Hematopoietic multipotent progenitor cell (in vitro differentiated cells): ENCODE data around the gene RTBDN. TPM values are rescaled to one million over a fixed set of nuclear protein-coding genes. Genes with fewer than 3 reads are reported as not detected.

Experiments used
- DNase-seq, 3 donors: peaks; one replicate each; pipeline ENCODE4 v3.0.0-alpha.2; 2011 to 2015; ENCODE audit warnings: low read depth in 2 of 3, low spot score in 2 of 3
- total RNA-seq: library from RNA; depleted of rRNA; stranded (reverse); fragments of >200 nt; gene quantifications from one replicate; pipeline ENCODE4 v1.2.3, GENCODE V29; 2012

The RTBDN gene
- total RNA-seq, 1 donor: not detected

DNA sequence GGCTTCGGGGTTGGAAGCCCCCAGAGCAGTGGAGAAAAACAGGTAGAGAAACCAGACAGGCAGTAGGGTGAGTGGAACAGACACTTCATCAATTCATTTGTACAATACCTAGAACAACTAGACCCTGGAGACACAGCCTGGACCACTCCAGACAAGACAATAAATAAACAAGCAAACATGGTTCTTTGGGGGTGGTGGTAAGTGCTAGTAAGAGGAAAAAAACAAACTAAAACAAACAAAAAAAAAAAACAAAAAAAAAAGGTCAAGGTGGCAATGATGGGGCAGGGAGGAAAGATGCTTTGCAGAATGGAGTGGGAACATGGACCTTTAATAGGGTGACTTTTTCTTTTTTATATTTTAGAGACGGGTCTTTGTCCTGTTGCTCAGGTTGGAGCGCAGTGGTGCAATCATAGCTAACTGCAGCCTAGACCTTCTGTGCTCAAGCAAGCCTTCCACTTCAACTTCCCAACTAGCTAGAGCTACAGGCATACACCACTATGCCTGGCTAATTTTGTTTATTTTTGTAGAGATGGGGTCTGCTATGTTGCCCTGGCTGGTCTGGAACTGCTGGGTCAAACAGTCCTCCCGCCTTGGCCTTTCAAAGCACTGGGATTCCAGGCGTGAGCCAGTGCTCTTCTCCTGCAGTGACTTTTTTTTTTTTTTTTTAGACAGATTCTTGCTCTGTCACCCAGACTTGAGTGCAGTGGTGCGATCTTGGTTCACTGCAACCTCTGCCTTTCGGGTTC lies 40.0 kb downstream of the RTBDN start:
- DNase-seq: no peak

DNA sequence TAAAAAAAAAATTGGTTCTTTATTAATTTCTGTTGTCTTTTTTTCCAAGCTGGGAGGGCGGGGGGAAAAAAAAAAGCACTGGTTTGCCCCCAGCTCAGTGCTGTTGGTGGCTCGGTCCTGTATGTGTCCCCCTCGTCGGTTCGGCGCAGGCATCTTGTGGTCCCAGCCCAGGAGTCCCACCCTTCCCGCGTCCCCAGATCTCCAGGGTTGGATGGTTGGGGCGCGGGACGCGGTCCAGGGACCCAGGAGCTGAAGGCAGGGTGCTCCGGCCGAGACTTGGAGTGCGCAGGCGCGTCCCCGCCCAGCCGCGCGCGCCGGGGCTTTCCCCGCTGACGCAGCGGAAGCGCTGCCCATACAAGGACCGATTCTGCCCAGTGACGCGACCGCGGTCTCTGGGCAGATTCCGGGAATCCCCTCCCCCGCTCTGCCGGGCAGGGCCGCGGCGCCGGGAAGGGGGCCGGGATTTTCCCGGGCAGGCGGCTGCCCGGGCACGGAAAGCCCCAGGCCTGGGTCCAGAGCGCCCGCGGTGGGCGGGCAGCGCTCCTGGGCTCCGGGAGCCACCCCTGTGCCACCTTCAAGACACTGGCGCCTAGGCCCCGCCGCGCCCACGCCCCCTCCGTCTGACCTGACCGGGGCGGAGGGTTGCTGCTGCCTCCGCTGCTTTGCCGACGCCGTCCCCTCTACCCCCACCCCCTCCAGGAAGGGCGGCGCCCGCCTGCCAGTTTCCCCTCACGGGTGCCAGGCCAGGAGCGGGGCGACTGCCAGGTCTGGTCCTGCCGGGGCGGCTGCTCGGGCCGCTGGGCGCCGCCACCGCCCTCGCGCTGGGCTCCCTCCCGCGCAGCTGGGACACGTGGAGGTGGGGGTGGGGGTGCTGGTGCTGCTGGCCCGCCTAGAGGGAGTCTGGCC lies 40.8 kb downstream of the RTBDN start:
- DNase-seq: peak; percentile 96 to 97 (median 97)

DNA sequence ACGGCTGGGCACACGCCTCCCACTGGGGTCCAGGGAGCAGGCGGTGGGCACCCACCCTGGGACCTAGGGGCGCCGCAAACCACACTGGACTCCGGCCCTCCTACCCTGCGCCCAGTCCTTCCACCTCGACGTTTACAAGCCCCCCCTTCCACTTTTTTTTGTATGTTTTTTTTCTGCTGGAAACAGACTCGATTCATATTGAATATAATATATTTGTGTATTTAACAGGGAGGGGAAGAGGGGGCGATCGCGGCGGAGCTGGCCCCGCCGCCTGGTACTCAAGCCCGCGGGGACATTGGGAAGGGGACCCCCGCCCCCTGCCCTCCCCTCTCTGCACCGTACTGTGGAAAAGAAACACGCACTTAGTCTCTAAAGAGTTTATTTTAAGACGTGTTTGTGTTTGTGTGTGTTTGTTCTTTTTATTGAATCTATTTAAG lies 41.5 kb downstream of the RTBDN start:
- DNase-seq: no peak

DNA sequence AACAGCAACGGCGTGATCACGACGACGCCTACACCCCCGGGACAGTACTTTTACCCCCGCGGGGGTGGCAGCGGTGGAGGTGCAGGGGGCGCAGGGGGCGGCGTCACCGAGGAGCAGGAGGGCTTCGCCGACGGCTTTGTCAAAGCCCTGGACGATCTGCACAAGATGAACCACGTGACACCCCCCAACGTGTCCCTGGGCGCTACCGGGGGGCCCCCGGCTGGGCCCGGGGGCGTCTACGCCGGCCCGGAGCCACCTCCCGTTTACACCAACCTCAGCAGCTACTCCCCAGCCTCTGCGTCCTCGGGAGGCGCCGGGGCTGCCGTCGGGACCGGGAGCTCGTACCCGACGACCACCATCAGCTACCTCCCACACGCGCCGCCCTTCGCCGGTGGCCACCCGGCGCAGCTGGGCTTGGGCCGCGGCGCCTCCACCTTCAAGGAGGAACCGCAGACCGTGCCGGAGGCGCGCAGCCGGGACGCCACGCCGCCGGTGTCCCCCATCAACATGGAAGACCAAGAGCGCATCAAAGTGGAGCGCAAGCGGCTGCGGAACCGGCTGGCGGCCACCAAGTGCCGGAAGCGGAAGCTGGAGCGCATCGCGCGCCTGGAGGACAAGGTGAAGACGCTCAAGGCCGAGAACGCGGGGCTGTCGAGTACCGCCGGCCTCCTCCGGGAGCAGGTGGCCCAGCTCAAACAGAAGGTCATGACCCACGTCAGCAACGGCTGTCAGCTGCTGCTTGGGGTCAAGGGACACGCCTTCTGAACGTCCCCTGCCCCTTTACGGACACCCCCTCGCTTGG lies 42.1 kb downstream of the RTBDN start:
- DNase-seq: peak in 2 of 3 donors; percentile 59 to 69

DNA sequence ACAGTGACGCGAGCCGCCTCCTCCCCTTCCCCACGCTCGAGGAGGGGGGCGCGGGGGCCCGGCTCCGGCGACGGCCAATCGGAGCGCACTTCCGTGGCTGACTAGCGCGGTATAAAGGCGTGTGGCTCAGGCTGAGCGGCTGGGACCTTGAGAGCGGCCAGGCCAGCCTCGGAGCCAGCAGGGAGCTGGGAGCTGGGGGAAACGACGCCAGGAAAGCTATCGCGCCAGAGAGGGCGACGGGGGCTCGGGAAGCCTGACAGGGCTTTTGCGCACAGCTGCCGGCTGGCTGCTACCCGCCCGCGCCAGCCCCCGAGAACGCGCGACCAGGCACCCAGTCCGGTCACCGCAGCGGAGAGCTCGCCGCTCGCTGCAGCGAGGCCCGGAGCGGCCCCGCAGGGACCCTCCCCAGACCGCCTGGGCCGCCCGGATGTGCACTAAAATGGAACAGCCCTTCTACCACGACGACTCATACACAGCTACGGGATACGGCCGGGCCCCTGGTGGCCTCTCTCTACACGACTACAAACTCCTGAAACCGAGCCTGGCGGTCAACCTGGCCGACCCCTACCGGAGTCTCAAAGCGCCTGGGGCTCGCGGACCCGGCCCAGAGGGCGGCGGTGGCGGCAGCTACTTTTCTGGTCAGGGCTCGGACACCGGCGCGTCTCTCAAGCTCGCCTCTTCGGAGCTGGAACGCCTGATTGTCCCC lies 42.9 kb downstream of the RTBDN start, which contains the start of gene JUNB:
Gene JUNB, plus strand, starts transcription at position 142 of the 706 bp plus-strand sequence. Its CDS starts 286 bp downstream, at position 428.
- peak; percentile 96 to 100 (median 97) for DNase-seq

DNA sequence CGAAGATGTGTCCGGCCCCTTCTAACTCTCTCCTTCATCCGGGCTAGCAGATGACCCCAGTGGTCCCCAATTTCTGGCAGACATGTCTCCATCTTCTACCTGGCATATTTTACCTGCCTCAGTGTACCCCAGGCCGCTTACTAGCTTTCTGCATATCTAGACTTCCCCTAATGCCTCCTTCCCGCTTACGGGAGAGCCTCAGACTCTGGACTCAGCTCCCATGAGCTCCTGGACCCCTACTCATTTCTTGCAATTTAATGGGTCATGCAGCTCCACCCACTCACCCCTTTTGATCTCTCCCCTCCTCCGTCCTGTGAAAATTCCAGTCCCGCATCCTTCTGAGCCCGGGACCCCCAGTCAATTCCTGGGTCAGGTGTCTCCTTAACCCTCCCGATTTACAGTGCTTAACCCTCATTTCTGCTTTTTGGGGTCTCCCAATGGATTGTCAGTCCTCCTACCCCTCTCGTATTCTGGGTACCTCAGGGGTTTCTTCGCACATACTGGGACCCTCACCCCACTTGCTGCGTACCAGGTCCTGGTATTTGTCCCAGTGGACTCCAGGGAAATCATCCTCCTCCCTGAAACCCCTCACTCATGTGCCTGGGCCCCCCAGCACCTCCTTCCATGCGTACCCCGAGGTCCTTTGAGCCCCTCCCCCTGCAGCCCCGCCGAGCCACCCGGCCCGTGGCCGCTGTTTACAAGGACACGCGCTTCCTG lies 43.6 kb downstream of the RTBDN start:
- DNase-seq: peak in 1 of 3 donors; percentile 21

DNA sequence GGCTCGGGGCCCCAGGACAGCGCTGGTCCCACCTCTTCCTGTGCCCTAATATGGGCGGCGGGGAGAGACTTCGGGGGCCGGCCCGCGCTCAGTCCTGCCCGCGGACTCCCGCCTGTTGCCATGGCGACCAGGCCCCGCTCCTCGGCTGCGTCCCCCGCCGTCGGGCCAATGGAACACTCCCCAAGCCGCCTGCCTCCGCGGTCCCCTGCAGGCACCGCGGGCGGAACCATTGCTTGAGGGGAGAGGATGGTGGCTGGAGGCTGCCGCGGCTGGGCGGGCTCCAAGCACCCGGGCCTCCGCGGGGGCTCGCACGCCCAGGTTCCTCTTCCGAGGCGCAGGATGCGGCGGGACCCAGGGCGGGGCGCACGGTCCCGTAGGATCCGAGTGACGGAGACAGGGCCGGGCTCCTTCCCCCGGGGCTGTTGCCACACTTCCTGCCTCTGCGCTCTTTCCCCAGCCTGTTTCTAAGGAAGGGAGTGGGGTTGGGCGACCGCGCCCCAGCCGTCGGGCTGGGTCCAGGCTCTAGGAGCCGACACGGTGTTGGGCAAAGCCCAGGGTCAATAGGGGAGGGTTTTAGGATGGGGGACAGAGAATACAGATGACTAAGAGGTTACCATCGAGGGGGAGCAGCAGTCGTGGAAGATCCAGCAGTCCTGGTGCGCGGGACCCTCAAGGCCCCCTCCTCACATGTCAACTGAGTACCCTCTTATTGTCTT lies 44.3 kb downstream of the RTBDN start:
- peak; percentile 86 to 98 (median 96) for DNase-seq

DNA sequence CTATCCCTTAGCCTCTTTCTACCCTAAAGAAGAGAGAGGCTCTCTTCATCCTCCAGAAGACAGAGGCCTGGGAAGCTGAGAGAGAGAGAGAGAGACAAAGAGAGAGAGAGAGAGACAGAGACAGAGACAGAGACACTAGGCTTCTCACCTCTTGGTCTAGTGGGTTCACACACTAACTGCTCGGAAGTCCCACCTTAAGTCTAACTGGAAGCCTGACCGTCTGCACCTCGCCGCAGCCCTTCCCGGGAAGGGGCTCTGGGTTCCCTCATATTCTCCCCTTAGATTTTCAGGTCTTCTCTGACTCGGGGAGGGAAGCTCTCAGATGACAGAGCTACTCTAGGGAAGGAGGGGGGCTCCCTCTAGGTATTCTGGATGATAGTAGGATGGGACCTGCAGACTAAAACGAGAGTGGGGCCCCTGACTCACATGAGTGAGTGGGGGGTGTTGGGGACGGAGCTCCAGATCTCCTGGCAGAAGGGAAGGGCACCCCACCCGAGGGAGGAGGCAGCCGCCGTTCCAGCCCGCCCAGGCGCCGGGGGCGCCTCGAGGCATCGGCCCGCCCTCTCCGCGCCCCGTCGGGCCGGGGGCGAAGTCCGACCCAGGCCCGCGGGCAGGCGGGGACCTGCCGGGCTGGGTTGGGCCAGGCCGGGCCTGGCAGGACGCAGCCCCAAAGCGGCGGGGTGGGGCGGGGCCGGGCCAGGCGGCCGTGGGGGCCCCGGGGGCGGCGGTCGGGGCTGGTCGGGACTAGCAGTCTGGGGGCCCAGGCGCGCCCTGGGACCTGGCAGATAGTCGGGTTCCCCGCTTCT lies 45.1 kb downstream of the RTBDN start:
- DNase-seq: peak in 1 of 3 donors; percentile 50

DNA sequence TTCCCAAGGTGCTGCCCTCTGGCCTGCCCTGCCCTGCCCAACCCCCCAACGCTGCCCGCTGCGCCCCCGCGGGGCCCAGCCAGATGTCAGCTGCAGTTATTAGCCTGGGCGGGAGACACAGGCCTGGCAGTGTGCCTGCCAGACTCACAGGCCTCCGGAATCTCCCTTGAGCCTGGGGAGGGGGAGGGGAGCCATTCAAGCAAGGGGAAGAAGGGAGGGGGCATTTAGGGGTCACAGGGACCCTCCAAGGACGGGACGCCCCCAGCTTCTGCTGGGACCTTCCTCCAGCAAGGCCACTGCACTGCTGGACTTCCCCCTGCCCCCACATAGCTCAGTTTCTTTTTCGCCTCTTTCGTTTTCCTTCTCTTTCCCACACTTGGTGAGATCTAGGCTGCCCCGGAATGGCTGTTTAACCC lies 45.7 kb downstream of the RTBDN start:
- DNase-seq: peak in 2 of 3 donors; percentile 84

DNA sequence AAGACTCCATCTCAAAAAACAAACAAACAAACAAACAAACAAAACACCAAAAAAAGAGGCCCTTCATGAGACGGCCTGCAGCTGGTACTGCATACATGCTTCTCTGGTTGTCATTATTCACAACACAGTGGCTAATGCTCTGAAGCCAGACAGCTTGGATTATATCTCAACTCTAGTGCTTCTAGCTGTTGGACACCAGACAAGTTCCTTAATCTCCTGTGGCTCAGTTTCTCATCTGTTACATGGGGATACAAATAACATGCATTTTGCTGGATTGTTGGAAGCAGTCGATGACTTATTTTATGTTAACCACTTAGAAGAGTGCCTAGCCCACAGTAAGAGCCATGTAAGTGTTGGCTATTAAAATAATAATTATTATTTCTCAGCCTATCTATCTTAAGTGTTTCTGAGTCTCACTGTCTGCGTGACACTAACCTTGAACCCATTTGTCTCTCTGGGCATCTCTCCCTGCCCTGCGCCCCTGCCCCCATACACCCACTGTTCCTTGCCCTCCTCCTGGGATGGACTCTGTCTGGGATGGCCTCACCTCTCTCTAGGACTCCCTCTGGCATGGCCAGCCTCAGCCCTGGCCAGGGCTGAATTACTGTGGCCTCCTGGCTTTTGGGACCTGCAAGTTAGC lies 46.2 kb downstream of the RTBDN start:
- DNase-seq: no peak

DNA sequence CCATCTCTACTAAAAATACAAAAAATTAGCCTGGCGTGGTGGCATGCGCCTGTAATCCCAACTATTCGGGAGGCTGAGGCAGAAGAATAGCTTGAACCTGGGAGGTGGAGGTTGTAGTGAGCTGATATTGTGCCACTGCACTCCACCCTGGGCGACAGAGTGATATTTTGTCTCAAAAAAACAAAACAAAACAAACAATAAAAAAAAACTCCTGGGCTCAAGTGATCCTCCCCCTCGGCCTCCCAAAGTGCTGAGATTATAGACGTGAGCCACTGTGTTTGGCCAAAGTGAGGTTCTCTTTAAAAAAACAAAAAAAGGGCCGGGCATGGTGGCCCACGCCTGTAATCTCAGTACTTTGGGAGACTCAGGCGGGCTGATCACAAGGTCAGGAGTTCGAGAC lies 46.9 kb downstream of the RTBDN start:
- DNase-seq: no peak

DNA sequence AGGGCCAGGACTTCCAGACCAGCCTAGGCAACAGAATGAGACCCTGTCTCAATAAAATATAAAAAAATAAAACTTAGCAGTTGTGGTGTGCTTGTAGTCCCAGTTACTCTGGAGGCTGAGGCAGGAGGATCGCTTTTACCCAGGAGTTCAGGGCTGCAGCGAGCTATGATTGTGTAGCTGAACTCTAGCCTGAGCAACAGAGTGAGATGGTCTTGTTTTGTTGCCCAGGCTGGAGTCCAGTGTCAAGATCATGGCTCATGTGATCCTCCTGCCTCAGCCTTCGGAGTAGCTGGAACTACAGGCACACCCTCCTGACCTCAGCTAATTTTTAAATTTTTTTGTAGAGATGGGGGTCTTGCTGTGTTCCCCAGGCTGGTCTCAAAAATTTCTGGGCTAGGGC lies 47.4 kb downstream of the RTBDN start:
- no peak for DNase-seq

DNA sequence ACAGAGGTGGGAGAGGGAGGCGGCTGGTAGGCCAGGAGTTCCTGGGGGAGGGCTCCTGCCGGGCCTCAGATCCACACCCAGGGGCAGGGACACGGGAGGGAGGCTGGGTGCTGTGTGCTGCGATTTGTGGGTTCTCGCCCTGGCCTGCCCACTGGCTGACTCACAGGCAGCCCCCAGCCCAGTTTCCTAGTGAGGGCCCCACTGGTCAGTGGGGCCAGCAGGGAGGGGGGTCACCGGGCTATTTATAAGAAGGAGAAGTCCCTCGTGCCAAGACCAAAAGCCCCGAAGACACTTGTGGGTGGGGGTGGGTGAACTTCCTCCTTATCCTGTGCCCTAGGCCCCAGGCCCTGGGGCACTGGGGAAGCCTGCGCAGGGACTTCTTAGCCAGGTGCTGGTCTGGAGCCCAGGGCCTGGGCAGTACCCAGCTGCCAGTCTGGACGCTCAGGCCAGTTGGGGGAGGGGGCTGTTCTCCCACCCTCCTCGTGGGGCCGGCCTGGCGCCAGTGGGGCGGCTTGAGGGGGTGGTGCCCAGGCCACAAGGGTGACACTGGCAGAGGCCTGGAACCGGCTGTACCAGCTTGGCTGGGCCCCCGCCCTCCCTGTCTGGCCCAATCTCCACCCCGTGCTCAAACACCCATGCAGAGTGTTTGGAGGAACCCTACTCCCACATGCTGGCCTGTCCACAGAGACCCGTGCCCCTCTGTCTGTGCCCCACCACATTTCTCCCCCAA lies 48.1 kb downstream of the RTBDN start:
- peak in 2 of 3 donors; percentile 69 to 79 for DNase-seq

DNA sequence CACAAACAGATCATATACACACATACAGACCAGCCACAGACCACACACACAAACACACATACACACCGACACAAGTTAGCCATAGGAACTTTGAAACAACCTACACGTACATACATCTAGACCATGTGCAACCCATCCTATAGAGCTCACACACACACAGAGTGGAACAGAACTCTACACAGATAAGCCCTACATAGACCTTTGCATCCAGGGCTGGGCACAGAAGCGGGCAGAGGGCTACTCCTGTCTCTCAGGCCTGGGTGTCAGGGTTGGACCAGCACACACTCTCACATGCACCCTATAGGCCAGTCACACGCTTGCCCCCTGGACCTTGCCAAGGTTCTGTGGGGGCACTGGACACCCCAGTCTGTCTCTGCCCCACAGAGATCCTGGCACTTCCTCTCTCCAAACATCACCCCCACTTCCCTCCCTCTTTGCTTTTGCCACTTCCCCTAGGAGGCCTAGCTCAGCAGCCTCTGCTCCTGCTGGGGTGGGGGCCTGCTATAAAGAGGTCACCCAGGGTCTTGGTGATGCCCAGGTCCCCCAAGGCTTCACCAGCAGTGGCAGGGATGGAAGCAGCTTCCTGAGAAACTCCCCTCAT lies 48.8 kb downstream of the RTBDN start:
- DNase-seq: peak in 2 of 3 donors; percentile 36 to 50

DNA sequence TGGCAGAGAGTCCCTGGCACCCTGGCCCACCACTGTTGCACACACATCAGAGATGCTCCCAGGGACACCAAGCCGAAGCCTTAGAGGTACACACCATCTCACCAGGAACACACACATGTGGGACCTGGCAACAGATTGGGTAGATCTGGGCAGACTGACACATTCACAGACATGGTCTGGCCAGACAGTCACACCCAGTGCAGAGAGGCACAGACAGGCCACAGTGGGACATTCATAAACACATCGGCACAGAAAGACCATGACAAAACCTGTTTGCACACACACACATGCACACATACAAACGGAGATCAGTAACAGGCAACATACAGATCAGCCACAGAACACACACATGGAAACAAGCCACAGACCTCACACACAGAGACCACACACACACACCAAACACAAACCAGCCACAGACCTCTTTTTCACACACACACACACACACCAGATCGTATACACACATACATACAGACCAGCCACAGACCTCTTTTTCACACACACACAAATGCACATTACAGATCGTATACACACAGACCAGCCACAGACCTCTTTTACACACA lies 49.4 kb downstream of the RTBDN start:
- peak in 2 of 3 donors; percentile 46 to 58 for DNase-seq

DNA sequence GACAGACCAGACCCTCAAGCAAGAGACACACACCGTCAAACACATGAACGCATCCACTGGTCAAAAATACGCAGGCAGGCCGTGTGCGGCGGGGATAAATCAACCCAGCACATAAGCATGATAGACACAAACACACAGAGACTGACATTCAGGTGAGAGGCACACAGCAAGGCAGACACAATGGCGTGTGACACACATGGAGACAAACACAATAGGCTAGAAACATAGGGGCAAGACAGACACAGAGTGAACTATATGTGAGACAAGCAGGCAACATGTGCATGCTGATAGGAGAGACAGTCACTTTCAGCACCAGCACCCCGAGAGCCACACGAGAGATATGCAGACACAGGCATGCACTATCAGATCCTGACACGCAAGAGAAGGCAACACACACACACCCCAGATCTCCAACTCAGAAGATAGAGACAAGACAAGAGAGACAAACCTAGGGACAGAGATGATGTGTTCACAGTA lies 49.9 kb downstream of the RTBDN start:
- peak in 2 of 3 donors; percentile 50 to 52 for DNase-seq
